HepG2 (cell line): ENCODE measurements around the gene ATP8A2. TPM values are rescaled to one million over a fixed set of nuclear protein-coding genes. Genes with fewer than 3 reads are reported as not detected.

Experiments used
- ATAC-seq: fragments of 200-7000 bp; cut with Tn5 transposase; 3 replicates; pipeline ENCODE4 v1.9.1; 2020; ENCODE audit warnings: mild to moderate bottlenecking, moderate library complexity
- BruUV-seq: library from RNA; stranded (reverse); fragments of 400-500 nt; replicated peaks from 2 replicates; lab custom pipeline; 2021; lab: Mats Ljungman, UMichigan
- CTCF ChIA-PET: fragments of 300-600 bp; formaldehyde crosslinking; extraction: SDS; loops from one replicate; lab custom pipeline; 2021; ENCODE audit warnings: low total read pairs, inconsistent platforms, low intra/inter-chr PET ratio; lab: Yijun Ruan, JAX
- POLR2A ChIA-PET: fragments of 350-600 bp; sonication (Branson Sonifier 250); formaldehyde crosslinking; loops from one replicate; lab custom pipeline; 2020; ENCODE audit warnings: antibody characterized with exemption, inconsistent platforms; lab: Yijun Ruan, JAX
- DNase-seq: peaks from one replicate; pipeline ENCODE4 v3.0.0-alpha.2; 2015; ENCODE audit warnings: low spot score
- FAIRE-seq: peaks from 3 replicates; lab custom pipeline; 2011; peaks lifted over from hg19 to GRCh38; lab: Jason Lieb, UNC
- H2AFZ ChIP-seq: one replicate; pipeline ENCODE4 v1.6.1; 2011; ENCODE audit warnings: low read length, inconsistent platforms
- H3K27ac ChIP-seq: fragments of 300-600 bp; 3 replicates; pipeline ENCODE4 v1.8.0; 2011; ENCODE audit warnings: mixed run types, mild to moderate bottlenecking, mixed read lengths, low read length, inconsistent platforms; ENCODE audit not compliant: insufficient read depth; ENCODE audit errors: extremely low read length
- H3K27me3 ChIP-seq, 2 experiments: fragments of 200-600 bp in 1 of 2; 2 replicates in 1 of 2; 3 replicates in 1 of 2; pipeline versions ENCODE4 v1.6.0 to v1.8.0; 2011; ENCODE audit warnings: low read length in 2 of 2, mild to moderate bottlenecking in 2 of 2, moderate library complexity in 2 of 2, inconsistent platforms in 1 of 2; ENCODE audit not compliant: insufficient read depth in 2 of 2, control insufficient read depth in 1 of 2
- H3K36me3 ChIP-seq, 2 experiments: fragments of 200-600 bp in 1 of 2; replicated peaks in 1 of 2; 2 replicates in 1 of 2; 3 replicates in 1 of 2; pipeline versions ENCODE4 v1.5.1 to v1.8.0; 2011; ENCODE audit warnings: low read length in 2 of 2, inconsistent platforms in 1 of 2; ENCODE audit not compliant: insufficient read depth in 2 of 2, control insufficient read depth in 1 of 2
- H3K4me1 ChIP-seq: 2 replicates; pipeline ENCODE4 v1.5.1; 2012; ENCODE audit warnings: low read length, inconsistent platforms; ENCODE audit not compliant: insufficient read depth
- H3K4me2 ChIP-seq: 2 replicates; pipeline ENCODE4 v1.6.0; 2011; ENCODE audit warnings: low read depth, low read length, inconsistent platforms
- H3K4me3 ChIP-seq, 3 experiments: fragments of 200-600 bp in 1 of 3; sonication (generic), shearing (Covaris generic) in 1 of 3; replicated peaks in 1 of 3; 2 replicates each; pipeline ENCODE4 v1.5.1; 2011 to 2016; ENCODE audit warnings: low read length in 3 of 3, inconsistent platforms in 2 of 3, low read depth in 2 of 3, mild to moderate bottlenecking in 2 of 3, control low read depth in 1 of 3, mixed read lengths in 1 of 3; ENCODE audit not compliant: insufficient read depth in 1 of 3
- H3K79me2 ChIP-seq: one replicate; pipeline ENCODE4 v1.6.1; 2011; ENCODE audit warnings: low read length, inconsistent platforms; ENCODE audit not compliant: insufficient read depth
- H3K9ac ChIP-seq: 2 replicates; pipeline ENCODE4 v1.6.0; 2011; ENCODE audit warnings: mild to moderate bottlenecking, low read depth, low read length, inconsistent platforms; ENCODE audit not compliant: insufficient read depth
- H3K9me3 ChIP-seq: 2 replicates; pipeline ENCODE4 v1.5.1; 2012; ENCODE audit warnings: mild to moderate bottlenecking, low read length
- H4K20me1 ChIP-seq: 2 replicates; pipeline ENCODE4 v1.6.0; 2011; ENCODE audit warnings: inconsistent platforms, mild to moderate bottlenecking, low read length, moderate library complexity; ENCODE audit not compliant: insufficient read depth
- BORCS8-MEF2B ChIP-seq: sonication (generic); formaldehyde crosslinking; IDR thresholded peaks from 2 replicates; pipeline ENCODE4 v1.8.0; 2022; ENCODE audit warnings: mild to moderate bottlenecking, missing genetic modification reagents
- HNF1B ChIP-seq: sonication (generic); formaldehyde crosslinking; IDR thresholded peaks from 2 replicates; pipeline ENCODE4 v1.5.1; 2020; ENCODE audit warnings: mild to moderate bottlenecking, moderate library complexity, missing genetic modification reagents
- IKZF4 ChIP-seq: sonication (generic); formaldehyde crosslinking; IDR thresholded peaks from 2 replicates; pipeline ENCODE4 v1.5.1; 2020; ENCODE audit warnings: borderline replicate concordance, mild to moderate bottlenecking, low read depth, missing genetic modification reagents; ENCODE audit errors: not compliant biosample characterization
- KLF16 ChIP-seq, 2 experiments: sonication (generic) in 1 of 2; formaldehyde crosslinking in 1 of 2; IDR thresholded peaks; 2 replicates each; pipeline versions ENCODE4 v1.6.1 to v1.8.0; 2016 to 2023; ENCODE audit warnings: missing genetic modification reagents in 2 of 2, missing compliant biosample characterization in 1 of 2
- MIER2 ChIP-seq: IDR thresholded peaks from 2 replicates; pipeline ENCODE4 v1.6.1; 2016; ENCODE audit warnings: missing biosample characterization, missing genetic modification reagents
- NFIB ChIP-seq: sonication (generic); formaldehyde crosslinking; IDR thresholded peaks from 2 replicates; pipeline ENCODE4 v1.9.0; 2021; ENCODE audit warnings: missing genetic modification reagents, mild to moderate bottlenecking, borderline replicate concordance
- NR2F1 ChIP-seq, 2 experiments: fragments of 450-650 bp in 1 of 2; formaldehyde crosslinking in 1 of 2; IDR thresholded peaks; 2 replicates each; pipeline versions ENCODE4 v1.5.0 to v1.6.1; 2016 to 2020; ENCODE audit warnings: mild to moderate bottlenecking in 1 of 2, missing compliant biosample characterization in 1 of 2, missing genetic modification reagents in 1 of 2, moderate library complexity in 1 of 2
- RBAK ChIP-seq: sonication (generic); formaldehyde crosslinking; IDR thresholded peaks from 2 replicates; pipeline ENCODE4 v1.5.1; 2020; ENCODE audit warnings: mild to moderate bottlenecking, missing genetic modification reagents
- TFDP2 ChIP-seq: sonication (generic); formaldehyde crosslinking; IDR thresholded peaks from 2 replicates; pipeline ENCODE4 v1.4.0; 2020; ENCODE audit warnings: missing genetic modification reagents
- YEATS4 ChIP-seq: sonication (generic); formaldehyde crosslinking; IDR thresholded peaks from 2 replicates; pipeline ENCODE4 v1.4.0; 2020; ENCODE audit warnings: missing genetic modification reagents, borderline replicate concordance
- ZBTB1 ChIP-seq: sonication (generic); formaldehyde crosslinking; IDR thresholded peaks from 2 replicates; pipeline ENCODE4 v1.4.0; 2020; ENCODE audit warnings: missing genetic modification reagents, borderline replicate concordance
- ZMYM4 ChIP-seq: sonication (generic); formaldehyde crosslinking; IDR thresholded peaks from 2 replicates; pipeline ENCODE4 v1.8.1; 2023; ENCODE audit warnings: mild to moderate bottlenecking, missing genetic modification reagents
- ZNF333 ChIP-seq: sonication (generic); formaldehyde crosslinking; IDR thresholded peaks from 2 replicates; pipeline ENCODE4 v1.4.0; 2020; ENCODE audit warnings: mild to moderate bottlenecking, missing genetic modification reagents, borderline replicate concordance
- ZNF530 ChIP-seq: sonication (generic); formaldehyde crosslinking; IDR thresholded peaks from 2 replicates; pipeline ENCODE4 v1.5.0; 2020; ENCODE audit warnings: low read depth, mild to moderate bottlenecking, missing genetic modification reagents
- ZNF556 ChIP-seq: sonication (generic); formaldehyde crosslinking; IDR thresholded peaks from 2 replicates; pipeline ENCODE4 v1.4.0; 2020; ENCODE audit warnings: mild to moderate bottlenecking, missing genetic modification reagents, borderline replicate concordance
- WGBS: methylation state at CpG from one replicate; pipeline ENCODE4 v1.1.6; 2017; ENCODE audit warnings: low lambda C conversion rate; 5-methylcytosine and 5-hydroxymethylcytosine counted together
- in situ Hi-C: cut with HindIII; loops from 2 replicates; pipeline ENCODE4 v1.10.0; 2017; ENCODE audit warnings: low pct_unique_long_range_greater_than_20kb; ENCODE audit not compliant: extremely low pct_ligation_motif_present
- intact Hi-C: fragments of 100-400 bp; cut with micrococcal nuclease; formaldehyde crosslinking; loops from one replicate; pipeline ENCODE4 v1.10.0; 2022; ENCODE audit not compliant: unreplicated experiment
- polyA plus RNA-seq, 8 experiments: library from polyadenylated mRNA; depleted of rRNA in 3 of 8; stranded (reverse) in 7 of 8; unstranded in 1 of 8; fragments of >200 nt; fragmentation: Illumina TruSeq in 4 of 8; extraction: Trizol in 4 of 8; gene quantifications; 2 replicates each; pipeline versions ENCODE4 v1.2.1 to v1.2.3, GENCODE V29; 2011 to 2016; ENCODE audit warnings: low read depth in 4 of 8, missing spikeins in 1 of 8, mixed read lengths in 1 of 8; ENCODE audit not compliant: insufficient read depth in 1 of 8
- total RNA-seq, 5 experiments: library from RNA; depleted of rRNA; stranded (reverse); fragments of >200 nt; fragmentation: Illumina TruSeq; extraction: Trizol; gene quantifications; 2 replicates each; pipeline ENCODE4 v1.2.3, GENCODE V29; 2016; ENCODE audit warnings: low read depth in 1 of 5
- TF ChIP-seq, protein P1 (sequence below): sonication (generic); formaldehyde crosslinking; IDR thresholded peaks from 2 replicates; pipeline ENCODE4 v1.5.0; 2020; ENCODE audit warnings: missing genetic modification reagents, mild to moderate bottlenecking, borderline replicate concordance
- TF ChIP-seq, protein P2 (sequence below): sonication (generic); formaldehyde crosslinking; IDR thresholded peaks from 2 replicates; pipeline ENCODE4 v1.4.0; 2020; ENCODE audit warnings: missing genetic modification reagents

Gene ATP8A2
- total and polyA plus RNA-seq, 2 of the 13 experiments (the other 11 are each of a cell fraction or from before 2014, with no cell fraction given), result 0.09 TPM; not detected in 1

GRCh38 chr13:25768376-25768775 lies 396.6 kb downstream of the ATP8A2 start:
- no peak for DNase-seq
- WGBS, result 6% methylated on average over 4 of the region's 4 CpGs
- no peak for FAIRE-seq
- CTCF ChIA-PET, result no interaction called here
- H3K9me3 ChIP-seq, result no peaks in the 10 kb centered on the region
- no peak overlapping the region for H3K9ac ChIP-seq
- H2AFZ ChIP-seq, result no peak overlapping the region
- H3K4me3 ChIP-seq, result no peak overlapping the region
- H3K4me2 ChIP-seq, result no peak overlapping the region
- POLR2A ChIA-PET, result no interaction called here
- H3K36me3 ChIP-seq, result no peaks in the 10 kb centered on the region
- no peaks in the 10 kb centered on the region for H4K20me1 ChIP-seq
- no peak overlapping the region for H3K27ac ChIP-seq
- no peaks in the 10 kb centered on the region for H3K4me1 ChIP-seq
- in situ Hi-C loops, result no loop called here
- no peak for ATAC-seq
- intact Hi-C loops, result no loop called here
- BruUV-seq, result no TSS peak
- H3K27me3 ChIP-seq, result no peaks in the 10 kb centered on the region; a peak in 1 of 5 replicates
- H3K79me2 ChIP-seq, result no peaks in the 10 kb centered on the region
- TF ChIP-seq ZNF530 (no peak), ZMYM4 (no peak), MIER2 (CRISPR knock-in tag) (no peak), NR2F1 (CRISPR knock-in tag; IDR thresholded peaks at IDR 0.05) (no peak), ZNF333 (CRISPR knock-in tag) (no peak), BORCS8-MEF2B (CRISPR knock-in tag) (no peak), KLF16 (CRISPR knock-in tag; IDR thresholded peaks at IDR 0.05) (no peak), HNF1B (CRISPR knock-in tag) (no peak), ZNF556 (CRISPR knock-in tag) (no peak), ZBTB1 (CRISPR knock-in tag) (no peak), IKZF4 (CRISPR knock-in tag) (no peak), YEATS4 (CRISPR knock-in tag) (no peak), RBAK (CRISPR knock-in tag) (no peak), TFDP2 (CRISPR knock-in tag) (no peak), NFIB (CRISPR knock-in tag) (no peak)
- TF ChIP-seq, protein P1, sequence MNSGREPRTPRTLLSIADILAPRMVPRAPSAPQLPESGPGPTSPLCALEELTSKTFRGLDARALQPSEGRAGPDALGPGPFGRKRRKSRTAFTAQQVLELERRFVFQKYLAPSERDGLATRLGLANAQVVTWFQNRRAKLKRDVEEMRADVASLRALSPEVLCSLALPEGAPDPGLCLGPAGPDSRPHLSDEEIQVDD (CRISPR knock-in tag), result no peak
- TF ChIP-seq, protein P2, sequence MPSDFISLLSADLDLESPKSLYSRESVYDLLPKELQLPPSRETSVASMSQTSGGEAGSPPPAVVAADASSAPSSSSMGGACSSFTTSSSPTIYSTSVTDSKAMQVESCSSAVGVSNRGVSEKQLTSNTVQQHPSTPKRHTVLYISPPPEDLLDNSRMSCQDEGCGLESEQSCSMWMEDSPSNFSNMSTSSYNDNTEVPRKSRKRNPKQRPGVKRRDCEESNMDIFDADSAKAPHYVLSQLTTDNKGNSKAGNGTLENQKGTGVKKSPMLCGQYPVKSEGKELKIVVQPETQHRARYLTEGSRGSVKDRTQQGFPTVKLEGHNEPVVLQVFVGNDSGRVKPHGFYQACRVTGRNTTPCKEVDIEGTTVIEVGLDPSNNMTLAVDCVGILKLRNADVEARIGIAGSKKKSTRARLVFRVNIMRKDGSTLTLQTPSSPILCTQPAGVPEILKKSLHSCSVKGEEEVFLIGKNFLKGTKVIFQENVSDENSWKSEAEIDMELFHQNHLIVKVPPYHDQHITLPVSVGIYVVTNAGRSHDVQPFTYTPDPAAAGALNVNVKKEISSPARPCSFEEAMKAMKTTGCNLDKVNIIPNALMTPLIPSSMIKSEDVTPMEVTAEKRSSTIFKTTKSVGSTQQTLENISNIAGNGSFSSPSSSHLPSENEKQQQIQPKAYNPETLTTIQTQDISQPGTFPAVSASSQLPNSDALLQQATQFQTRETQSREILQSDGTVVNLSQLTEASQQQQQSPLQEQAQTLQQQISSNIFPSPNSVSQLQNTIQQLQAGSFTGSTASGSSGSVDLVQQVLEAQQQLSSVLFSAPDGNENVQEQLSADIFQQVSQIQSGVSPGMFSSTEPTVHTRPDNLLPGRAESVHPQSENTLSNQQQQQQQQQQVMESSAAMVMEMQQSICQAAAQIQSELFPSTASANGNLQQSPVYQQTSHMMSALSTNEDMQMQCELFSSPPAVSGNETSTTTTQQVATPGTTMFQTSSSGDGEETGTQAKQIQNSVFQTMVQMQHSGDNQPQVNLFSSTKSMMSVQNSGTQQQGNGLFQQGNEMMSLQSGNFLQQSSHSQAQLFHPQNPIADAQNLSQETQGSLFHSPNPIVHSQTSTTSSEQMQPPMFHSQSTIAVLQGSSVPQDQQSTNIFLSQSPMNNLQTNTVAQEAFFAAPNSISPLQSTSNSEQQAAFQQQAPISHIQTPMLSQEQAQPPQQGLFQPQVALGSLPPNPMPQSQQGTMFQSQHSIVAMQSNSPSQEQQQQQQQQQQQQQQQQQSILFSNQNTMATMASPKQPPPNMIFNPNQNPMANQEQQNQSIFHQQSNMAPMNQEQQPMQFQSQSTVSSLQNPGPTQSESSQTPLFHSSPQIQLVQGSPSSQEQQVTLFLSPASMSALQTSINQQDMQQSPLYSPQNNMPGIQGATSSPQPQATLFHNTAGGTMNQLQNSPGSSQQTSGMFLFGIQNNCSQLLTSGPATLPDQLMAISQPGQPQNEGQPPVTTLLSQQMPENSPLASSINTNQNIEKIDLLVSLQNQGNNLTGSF (CRISPR knock-in tag), result no peak
